Activated B cell treated with CpG ODN at 0.5 μM for 24 hours (primary cell): ENCODE measurements around the gene WASF2. TPM values are rescaled to one million over a fixed set of nuclear protein-coding genes. Genes with fewer than 3 reads are reported as not detected.
A peak's percentile ranks its signal among the peaks of the same experiment; 100 is the strongest.

Experiments used
- ATAC-seq: fragments of 200-7000 bp; cut with Tn5 transposase; one replicate; pipeline ENCODE4 v1.10.0; 2021; ENCODE audit warnings: low read depth, mild to moderate bottlenecking, moderate library complexity
- CTCF ChIA-PET: fragments of 350-600 bp; sonication (Branson Sonifier 250); formaldehyde crosslinking; loops from one replicate; lab custom pipeline; 2021; ENCODE audit warnings: antibody characterized with exemption; lab: Charles Lee
- POLR2A ChIA-PET: fragments of 350-600 bp; sonication (Branson Sonifier 250); formaldehyde crosslinking; loops from one replicate; lab custom pipeline; 2021; ENCODE audit warnings: antibody characterized with exemption; lab: Charles Lee
- DNase-seq: peaks from one replicate; pipeline ENCODE4 v3.0.0; 2022
- H3K27ac Mint-ChIP-seq: one replicate; pipeline ENCODE4 v1.8.0; 2020; ENCODE audit warnings: mixed read lengths
- H3K27me3 Mint-ChIP-seq: one replicate; pipeline ENCODE4 v1.8.0; 2021; ENCODE audit warnings: mixed read lengths
- H3K36me3 Mint-ChIP-seq: one replicate; pipeline ENCODE4 v1.8.0; 2021; ENCODE audit warnings: low read depth, mixed read lengths
- H3K4me1 Mint-ChIP-seq: one replicate; pipeline ENCODE4 v1.8.0; 2021; ENCODE audit warnings: mixed read lengths
- H3K4me3 Mint-ChIP-seq: one replicate; pipeline ENCODE4 v1.8.0; 2020; ENCODE audit warnings: mild to moderate bottlenecking, mixed read lengths
- H3K9me3 Mint-ChIP-seq: one replicate; pipeline ENCODE4 v1.8.0; 2020; ENCODE audit warnings: mixed read lengths
- intact Hi-C: fragments of 100-400 bp; cut with micrococcal nuclease; formaldehyde crosslinking; loops from one replicate; pipeline ENCODE4 v1.15.1; 2024
- total RNA-seq: library from RNA; stranded (reverse); gene quantifications from 2 replicates; pipeline ENCODE4 v1.2.3, GENCODE V29; 2022
- TF ChIP-seq, protein P1 (sequence below): fragments of 200-600 bp; IDR thresholded peaks from one replicate; pipeline ENCODE4 v1.8.0; 2022; ENCODE audit warnings: antibody characterized with exemption, mild to moderate bottlenecking

Gene WASF2
- total RNA-seq, 1 donor from 2014 or later = 137 TPM

DNA sequence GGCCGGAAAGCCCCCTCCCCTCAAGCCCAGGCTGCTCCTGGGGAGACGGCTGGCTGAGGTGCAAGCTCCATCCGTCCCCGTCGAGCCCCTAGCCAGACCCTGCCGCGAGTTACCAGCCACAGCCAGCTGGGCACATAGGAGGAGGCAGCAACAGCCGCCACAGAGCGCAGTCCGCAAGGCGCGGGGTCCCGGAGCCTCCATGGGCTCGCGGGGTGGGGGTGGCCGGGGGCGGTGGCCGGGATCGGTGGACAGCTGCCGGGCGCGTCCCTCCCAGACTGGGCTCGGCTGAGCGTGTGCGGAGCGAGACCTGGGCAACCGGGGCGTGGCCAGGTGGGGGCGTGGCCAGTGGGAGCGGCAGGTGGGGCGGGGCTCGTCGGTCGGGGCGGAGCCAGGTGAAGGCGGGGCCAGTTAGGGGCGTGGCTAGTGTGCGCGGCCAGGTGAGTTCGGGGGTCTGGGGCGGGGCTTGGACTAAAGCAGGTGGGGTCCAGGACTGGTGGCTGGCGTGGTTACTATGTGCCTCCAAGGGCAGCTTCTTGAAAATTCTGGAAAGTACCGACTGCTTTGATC is 106.8 kb downstream of the WASF2 start, which contains the start of gene CD164L2:
CD164L2 (minus strand) TSS at position 295 of the 567 bp plus-strand sequence; CDS start at position 201, 94 bp downstream.
- H3K9me3 Mint-ChIP-seq = no peaks in the 10 kb centered on the region
- no peak for DNase-seq
- peaks cover 2% of the 10 kb centered on the region for H3K27me3 Mint-ChIP-seq
- peak; percentile 60 for ATAC-seq
- TF ChIP-seq, protein P1, sequence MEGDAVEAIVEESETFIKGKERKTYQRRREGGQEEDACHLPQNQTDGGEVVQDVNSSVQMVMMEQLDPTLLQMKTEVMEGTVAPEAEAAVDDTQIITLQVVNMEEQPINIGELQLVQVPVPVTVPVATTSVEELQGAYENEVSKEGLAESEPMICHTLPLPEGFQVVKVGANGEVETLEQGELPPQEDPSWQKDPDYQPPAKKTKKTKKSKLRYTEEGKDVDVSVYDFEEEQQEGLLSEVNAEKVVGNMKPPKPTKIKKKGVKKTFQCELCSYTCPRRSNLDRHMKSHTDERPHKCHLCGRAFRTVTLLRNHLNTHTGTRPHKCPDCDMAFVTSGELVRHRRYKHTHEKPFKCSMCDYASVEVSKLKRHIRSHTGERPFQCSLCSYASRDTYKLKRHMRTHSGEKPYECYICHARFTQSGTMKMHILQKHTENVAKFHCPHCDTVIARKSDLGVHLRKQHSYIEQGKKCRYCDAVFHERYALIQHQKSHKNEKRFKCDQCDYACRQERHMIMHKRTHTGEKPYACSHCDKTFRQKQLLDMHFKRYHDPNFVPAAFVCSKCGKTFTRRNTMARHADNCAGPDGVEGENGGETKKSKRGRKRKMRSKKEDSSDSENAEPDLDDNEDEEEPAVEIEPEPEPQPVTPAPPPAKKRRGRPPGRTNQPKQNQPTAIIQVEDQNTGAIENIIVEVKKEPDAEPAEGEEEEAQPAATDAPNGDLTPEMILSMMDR = no peak
- CTCF ChIA-PET = interaction anchor here (0.7 to 11.1 kb wide), 4 partner anchors 12 to 83 kb away, joined by 4 to 171 read pairs (median 11); no protein-coding TSS in a partner anchor
- POLR2A ChIA-PET = interaction anchor here (0.9 to 1.3 kb wide), 2 partner anchors 13 to 18 kb away, joined by 3 to 5 read pairs; no protein-coding TSS in a partner anchor
- peaks cover 6% of the 10 kb centered on the region for H3K4me1 Mint-ChIP-seq
- H3K27ac Mint-ChIP-seq = no peak within 1 kb of the TSS
- no peak within 1 kb of the TSS for H3K4me3 Mint-ChIP-seq
- intact Hi-C loops = no loop called here
- no peaks in the 10 kb centered on the region for H3K36me3 Mint-ChIP-seq

DNA sequence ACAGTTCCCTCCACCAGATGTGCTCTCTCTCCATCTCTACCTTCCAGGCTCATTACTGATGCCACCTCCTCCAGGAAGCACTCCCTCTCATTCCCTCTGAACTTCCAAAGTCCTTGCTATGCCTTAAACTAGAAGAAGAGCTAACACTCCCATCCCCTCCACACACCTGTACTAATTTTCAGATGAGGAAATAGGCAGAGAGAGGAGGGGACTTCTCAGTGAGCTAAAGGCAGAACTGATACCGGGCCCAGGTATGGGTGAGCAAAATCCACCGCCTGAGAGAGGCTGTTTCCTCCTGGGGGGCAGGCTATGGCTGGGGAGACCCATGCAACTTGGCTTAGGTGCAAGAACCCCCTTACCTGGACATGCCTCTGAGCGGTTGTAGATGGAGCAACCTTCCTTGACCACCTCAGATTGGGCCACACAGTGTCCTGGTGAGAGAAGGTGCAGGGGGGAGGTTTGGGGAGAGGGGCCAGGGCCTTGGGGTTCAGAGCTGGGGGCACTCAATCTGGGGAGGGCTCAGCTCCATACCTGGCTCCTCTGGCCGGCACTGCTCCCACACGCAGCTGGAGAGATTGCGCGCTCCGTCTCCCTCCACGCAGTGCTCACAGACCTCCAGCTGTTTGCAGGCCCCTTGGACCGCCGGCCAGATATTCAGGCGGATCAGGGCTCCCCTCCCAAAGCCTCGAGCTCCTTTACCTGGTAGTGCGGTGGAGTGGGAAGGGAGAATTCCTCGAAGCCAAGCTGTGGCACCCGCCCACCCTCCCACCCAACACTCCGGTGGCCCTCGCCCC is 107.8 kb downstream of the WASF2 start:
- H3K27ac Mint-ChIP-seq = no peak overlapping the region
- ATAC-seq = peak; percentile 66
- ChIA-PET POLR2A (interaction anchor here (0.5 to 1.3 kb wide), 6 partner anchors 12 to 89 kb away, joined by 3 to 6 read pairs (median 4); no protein-coding TSS in a partner anchor), CTCF (interaction anchor here (0.7 to 11.1 kb wide), 4 partner anchors 13 to 82 kb away, joined by 4 to 171 read pairs (median 11); no protein-coding TSS in a partner anchor)
- H3K9me3 Mint-ChIP-seq = no peaks in the 10 kb centered on the region
- no peak for DNase-seq
- H3K27me3 Mint-ChIP-seq = peaks cover 2% of the 10 kb centered on the region
- TF ChIP-seq, protein P1 = no peak
- no peaks in the 10 kb centered on the region for H3K36me3 Mint-ChIP-seq
- no peak overlapping the region for H3K4me3 Mint-ChIP-seq
- H3K4me1 Mint-ChIP-seq = peaks cover 6% of the 10 kb centered on the region
- intact Hi-C loops = no loop called here

DNA sequence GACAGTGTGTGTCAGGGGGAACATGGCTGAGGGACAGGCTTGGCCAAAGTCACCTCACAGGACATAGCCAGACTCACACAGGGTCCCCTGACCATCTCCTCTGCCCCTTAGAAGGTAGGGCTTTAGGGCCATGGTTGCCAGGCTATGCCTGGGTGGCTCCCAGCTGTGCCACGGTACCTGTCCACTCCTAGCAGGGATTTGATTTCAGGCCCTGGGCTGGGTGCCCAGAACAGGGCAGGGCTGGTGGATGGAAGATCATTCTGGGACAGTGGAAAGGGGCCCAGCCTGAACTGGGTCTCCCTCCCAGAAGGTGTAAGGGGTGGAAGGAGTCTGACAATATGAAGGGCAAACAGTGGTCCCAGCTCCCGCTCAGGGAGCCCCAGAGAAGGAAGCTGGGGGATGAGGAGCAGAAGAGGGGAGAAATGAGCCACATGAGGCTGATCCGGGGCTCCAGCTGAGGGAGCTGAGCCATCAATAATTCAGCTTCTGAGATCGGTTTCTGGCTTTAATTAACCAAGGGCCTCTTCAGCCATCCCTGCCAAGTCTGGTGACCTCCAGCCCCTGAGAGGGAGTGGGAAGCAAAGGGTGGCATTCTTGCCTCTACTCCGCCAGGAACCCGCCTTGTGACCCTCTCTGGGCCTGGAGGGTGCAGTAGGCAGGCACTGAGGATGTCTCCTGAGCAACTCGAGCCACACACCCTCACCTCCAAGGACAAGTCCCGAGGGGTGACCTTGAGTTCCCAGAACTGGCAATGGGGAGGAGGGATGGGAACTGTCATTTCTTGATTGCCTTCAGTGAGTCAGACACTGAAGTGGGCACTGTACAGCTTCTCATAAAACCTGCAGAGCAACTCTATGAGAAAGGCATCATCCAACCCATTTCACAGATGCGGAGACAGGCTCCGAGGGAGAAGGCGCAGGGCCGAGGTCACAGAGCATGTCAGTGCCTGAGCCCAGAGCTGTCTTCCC is 108.9 kb downstream of the WASF2 start:
- TF ChIP-seq, protein P1 = no peak
- no peak overlapping the region for H3K4me3 Mint-ChIP-seq
- ChIA-PET POLR2A (interaction anchor here (0.5 to 0.6 kb wide), 4 partner anchors 11 to 88 kb away, joined by 3 to 6 read pairs (median 4); no protein-coding TSS in a partner anchor), CTCF (interaction anchor here (1.2 to 11.1 kb wide), 4 partner anchors 14 to 81 kb away, joined by 4 to 171 read pairs (median 11); no protein-coding TSS in a partner anchor)
- no peak overlapping the region for H3K27ac Mint-ChIP-seq
- no peak for ATAC-seq
- H3K27me3 Mint-ChIP-seq = peaks cover 2% of the 10 kb centered on the region
- DNase-seq = no peak
- intact Hi-C loops = no loop called here
- H3K9me3 Mint-ChIP-seq = no peaks in the 10 kb centered on the region
- peaks cover 6% of the 10 kb centered on the region for H3K4me1 Mint-ChIP-seq
- H3K36me3 Mint-ChIP-seq = no peaks in the 10 kb centered on the region

DNA sequence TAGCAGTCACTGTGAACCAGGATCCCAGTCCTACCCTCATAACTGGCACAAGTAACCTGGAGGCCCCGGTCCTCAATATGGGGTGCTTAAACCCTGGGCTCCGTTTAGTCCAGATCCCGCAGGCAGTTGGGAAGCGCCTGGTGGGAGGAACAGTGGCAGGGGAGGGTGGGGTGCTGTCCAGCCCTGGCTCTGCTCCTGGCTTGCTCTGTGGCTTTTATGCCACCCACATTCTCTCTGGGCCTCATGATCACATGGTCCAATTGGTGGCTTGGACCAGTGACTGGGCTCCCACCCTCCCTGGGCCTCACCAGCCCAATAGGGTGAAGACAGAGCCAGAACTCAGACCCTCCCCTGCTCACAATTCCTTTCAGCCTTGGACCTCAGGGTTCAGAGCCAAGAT is 109.7 kb downstream of the WASF2 start:
- Mint-ChIP-seq H3K4me1 (peaks cover 6% of the 10 kb centered on the region), H3K27ac (no peak overlapping the region), H3K36me3 (no peaks in the 10 kb centered on the region), H3K27me3 (peaks cover 2% of the 10 kb centered on the region), H3K4me3 (no peak overlapping the region), H3K9me3 (no peaks in the 10 kb centered on the region)
- intact Hi-C loops = no loop called here
- ChIA-PET POLR2A (no interaction called here), CTCF (interaction anchor here (4.5 kb wide), 1 partner anchor 23 kb away, joined by 18 read pairs; no protein-coding TSS in a partner anchor)
- TF ChIP-seq, protein P1 = no peak
- DNase-seq (no peak), ATAC-seq (no peak)
